ENCODE results near the gene PHF12.

PHF12 gene

GRCh38 chr17:28858801-28859355, 92.4 kb downstream of the PHF12 start:
- TF ChIP-seq CTCF (IDR thresholded peaks at IDR 0.05; ENCODE audit: low read length, missing control alignments): no peak

DNA sequence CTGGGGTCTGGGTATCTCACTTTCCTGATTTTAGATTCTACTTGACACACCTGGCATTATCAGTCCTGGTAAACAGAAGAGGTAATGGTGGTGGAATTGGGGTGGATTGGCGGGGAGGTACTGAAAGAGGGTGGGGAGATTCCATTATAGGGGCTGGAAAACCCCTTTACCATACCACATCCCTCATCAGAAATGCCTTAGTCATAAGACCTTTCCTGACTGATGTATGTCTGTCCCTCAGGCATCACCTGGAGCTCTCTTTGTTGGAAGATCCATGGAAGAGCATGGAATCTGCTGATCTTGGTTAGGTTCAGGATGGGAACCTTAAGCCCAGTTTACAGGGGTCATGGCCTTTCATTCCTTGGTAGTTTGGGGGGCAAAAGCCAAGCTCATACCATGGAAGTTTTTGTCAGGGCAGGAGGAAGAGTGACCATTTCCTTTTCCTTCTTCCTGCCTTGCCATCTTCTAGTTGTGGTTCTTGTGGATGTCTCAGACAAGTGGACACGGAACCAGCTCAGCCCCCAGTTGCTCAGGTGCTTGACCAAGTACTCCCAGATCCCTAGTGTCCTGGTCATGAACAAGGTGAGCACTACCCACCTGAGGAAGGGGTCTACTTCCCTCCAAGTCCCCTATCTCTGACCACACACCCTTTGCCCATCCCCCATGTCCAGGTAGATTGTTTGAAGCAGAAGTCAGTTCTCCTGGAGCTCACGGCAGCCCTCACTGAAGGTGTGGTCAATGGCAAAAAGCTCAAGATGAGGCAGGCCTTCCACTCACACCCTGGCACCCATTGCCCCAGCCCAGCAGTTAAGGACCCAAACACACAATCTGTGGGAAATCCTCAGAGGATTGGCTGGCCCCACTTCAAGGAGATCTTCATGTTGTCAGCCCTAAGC, 93.2 kb downstream of the PHF12 start:
- no peak overlapping the region for H3K4me3 ChIP-seq (replicated peaks; ENCODE audit: low read depth, low read length)
- no peak for TF ChIP-seq CTCF (IDR thresholded peaks at IDR 0.05; ENCODE audit: low read length, missing control alignments)
- no peak for DNase-seq (ENCODE audit: low read depth)

More at GRCh38 chr17:28858801-28859355, 92.4 kb downstream of the PHF12 start:
- DNase-seq (ENCODE audit: low read depth): no peak
- no peak overlapping the region for H3K4me3 ChIP-seq (replicated peaks; ENCODE audit: low read depth, low read length)

DNA sequence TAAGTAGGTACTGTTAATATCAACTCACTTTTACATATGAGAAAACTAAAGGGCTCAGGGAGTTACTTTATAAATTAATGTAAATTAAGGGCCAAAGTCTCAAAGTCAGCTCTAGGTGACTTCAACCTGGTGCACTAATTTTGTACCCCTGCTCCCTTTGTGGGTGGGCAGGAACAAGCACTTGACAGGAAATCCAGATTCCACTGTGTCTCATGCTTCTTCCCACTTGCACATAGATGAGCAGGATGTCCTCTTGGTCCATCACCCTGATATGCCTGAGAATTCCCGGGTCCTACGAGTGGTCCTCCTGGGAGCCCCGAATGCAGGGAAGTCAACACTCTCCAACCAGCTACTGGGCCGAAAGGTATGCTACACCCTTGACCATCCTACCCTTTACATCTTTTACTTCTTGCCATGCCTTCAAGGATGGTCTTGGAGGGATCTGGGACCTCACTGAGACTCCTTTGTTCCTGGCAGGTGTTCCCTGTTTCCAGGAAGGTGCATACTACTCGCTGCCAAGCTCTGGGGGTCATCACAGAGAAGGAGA, 95.2 kb downstream of the PHF12 start:
- no peak overlapping the region for H3K4me3 ChIP-seq (replicated peaks; ENCODE audit: low read depth, low read length)
- no peak for TF ChIP-seq CTCF (IDR thresholded peaks at IDR 0.05; ENCODE audit: low read length, missing control alignments)

GRCh38 chr17:28855336-28855679, 96.0 kb downstream of the PHF12 start:
- H3K4me3 ChIP-seq (replicated peaks; ENCODE audit: low read depth, low read length): peak overlapping the region; percentile 96
- DNase-seq (ENCODE audit: low read depth): no peak

More for the DNA sequence above, 95.2 kb downstream of the PHF12 start:
- DNase-seq (ENCODE audit: low read depth): no peak

More at GRCh38 chr17:28855336-28855679, 96.0 kb downstream of the PHF12 start:
- TF ChIP-seq CTCF (IDR thresholded peaks at IDR 0.05; ENCODE audit: low read length, missing control alignments): no peak

Data from fibroblast of pulmonary artery (primary cell).